Hematopoietic multipotent progenitor cell treated with erythropoietin and hydrocortisone succinate and interleukin-3 and kit ligand, for 8 days (in vitro differentiated cells): ENCODE data around the gene HAUS8.

Experiments used
- DNase-seq: peaks from one replicate; pipeline ENCODE4 v3.0.0-alpha.2; 2015

HAUS8 gene

DNA sequence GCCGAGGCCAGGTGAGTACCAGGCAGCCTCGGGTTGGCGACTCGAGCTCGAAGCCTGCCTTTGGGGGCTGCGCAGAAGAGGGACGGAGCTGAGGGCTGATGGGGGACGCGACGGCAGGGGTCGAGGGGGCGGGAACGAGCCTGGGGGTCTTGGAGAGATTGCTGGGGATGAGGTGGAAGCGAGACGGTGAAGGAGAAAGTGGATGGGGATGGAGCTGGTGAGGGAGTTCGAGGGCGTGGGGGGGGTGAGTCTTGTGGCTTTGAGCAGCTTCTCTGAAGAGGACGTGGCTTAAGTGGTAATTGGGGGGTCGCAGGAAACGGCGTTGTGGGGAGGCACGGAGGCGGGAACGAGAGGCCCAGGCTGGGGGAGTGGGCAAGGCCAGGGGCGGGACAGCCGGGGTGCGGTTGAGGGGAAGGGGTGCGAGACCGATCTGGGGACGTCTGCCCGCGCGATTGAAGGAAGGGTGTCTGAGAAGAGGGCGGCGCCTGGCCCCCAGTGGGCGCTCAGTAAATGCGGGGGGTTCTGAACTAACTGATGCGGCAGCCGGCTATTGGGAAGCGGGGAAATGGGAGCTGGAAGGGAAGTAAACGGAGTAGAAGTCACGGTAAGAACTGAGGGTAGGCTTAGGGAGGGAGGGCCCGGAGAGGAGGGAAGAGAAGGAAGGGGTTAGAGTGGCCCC, 751 bp upstream of the HAUS8 start:
- peak; percentile 29 for DNase-seq

DNA sequence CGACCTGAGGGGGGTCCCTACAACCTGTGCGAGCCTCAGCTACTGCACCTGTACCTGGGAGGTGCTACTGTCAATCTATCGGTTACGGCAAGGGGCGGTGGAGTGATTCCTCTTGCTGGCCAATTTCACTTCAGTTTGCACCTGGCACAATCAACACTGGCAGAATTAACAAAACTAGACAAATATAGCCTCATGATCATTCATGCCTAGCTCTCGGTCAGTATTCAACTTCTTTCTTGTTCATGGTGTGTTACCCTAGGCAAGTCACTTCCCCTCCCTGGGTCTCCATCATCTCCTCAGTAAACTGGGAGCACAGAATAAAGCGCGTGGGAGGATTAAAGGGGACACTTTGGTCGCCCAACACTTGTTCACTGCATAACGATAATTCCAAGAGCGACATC, 618 bp downstream of the HAUS8 start:
- no peak for DNase-seq

DNA sequence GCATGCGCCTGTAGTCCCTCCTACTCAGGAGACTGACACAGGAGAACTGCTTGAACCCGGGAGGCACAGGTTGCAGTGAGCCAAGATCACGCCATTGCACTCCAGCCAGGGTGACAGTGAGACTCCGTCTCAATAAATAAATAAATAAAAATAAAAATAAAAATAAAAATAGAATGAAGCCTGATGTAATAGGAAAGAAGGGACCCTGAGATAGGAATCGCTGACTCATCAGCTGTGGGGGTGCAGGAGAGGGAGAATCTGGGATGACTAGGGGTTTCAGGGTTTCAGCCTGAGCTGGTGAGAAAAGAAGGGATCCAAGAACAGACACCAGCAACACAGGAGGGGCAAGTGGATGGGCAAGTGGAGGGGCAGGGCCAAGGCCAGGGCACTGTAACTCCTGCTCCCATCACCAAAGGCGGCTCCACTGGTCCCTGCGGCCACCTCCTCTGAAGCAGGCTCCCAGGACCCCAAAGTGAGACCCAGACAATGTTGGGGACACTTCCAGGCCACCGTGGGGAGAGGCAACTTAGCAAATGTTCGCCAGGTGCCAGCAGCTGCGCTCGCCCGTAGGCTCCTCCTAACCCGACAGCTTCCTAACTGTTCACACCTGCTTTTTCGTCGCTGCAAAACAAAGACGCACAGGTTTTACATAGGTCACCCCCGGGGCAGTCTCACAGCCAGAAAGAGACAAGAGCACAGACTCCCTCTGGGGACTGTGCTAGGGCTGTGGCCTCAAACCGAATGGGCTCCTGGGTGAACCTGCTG, 1.2 kb downstream of the HAUS8 start:
- DNase-seq, result peak; percentile 54

DNA sequence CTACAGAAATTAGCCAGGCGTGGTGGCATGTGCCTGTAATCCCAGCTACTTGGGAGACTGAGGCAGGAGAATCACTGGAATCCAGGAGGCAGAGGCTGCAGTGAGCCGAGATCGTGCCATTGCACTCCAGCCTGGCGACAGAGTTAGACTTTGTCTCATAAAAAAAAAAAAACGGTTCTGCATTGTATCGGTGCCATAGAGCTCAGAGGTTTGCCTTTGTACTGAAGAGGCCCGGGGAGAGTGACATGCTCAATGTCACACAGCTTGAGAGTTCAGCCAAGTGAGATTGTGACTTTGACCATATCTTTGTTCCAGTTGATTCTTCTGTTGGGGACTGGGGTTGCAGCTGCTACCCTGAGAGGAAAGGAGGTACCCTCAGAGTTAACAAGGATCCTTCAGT, 4.3 kb downstream of the HAUS8 start:
- DNase-seq, result no peak

DNA sequence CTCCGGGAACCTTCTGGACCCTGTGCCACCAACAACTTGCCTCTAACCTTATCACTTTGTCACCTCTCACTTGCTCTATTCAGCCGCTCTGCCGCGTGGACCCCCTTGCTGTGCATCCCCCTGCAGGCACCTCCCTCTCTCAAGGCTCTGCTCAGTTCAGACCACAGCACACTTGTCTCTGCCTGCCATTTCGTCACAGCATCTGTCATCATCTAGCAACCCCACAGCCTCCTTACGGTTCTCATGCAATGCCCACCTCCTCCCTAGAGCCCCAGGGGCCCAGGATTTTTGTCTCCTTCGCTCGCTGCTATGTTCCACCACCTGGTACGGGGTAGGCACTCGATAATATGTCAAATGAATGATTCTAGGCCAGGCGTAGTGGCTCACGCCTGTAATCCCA, 4.8 kb downstream of the HAUS8 start:
- no peak for DNase-seq

DNA sequence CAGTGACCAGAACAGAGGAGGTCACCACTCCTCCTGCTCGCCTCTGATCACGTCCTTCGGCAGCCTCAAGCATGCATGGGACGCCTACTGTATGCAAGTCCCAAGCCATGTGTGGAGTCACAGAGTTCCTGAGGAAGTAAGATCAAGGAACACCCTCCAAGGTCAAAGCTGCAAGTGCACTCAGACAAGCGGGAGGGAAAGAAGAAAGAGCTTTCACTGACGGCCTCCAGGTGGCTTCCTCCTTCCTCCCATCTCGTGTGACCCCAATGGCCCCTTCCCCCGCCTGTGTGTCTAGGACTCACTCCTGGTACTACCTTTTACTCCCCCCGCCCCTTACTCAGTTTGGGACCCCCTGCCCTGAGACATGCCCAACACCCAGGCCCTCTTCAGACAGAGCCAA, 6.1 kb downstream of the HAUS8 start:
- no peak for DNase-seq

DNA sequence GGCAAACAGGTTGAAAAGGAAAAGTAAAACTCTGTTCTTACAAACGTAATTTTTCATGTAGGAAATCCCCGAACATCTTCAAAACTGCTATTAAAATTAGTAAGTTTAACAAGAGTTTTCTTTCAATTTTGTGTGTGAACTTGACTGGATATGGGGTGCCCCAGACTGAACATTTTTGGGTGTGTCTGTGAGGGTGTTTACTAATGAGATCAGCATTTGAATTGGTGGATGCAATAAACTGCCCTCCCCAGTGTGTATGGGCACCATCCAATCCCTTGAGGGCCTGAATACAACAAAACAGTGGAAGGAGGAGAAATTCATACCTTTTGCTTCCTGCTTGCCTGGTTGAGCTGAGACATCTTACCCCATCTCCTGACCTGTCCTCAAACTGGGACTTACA, 11.8 kb downstream of the HAUS8 start:
- no peak for DNase-seq

DNA sequence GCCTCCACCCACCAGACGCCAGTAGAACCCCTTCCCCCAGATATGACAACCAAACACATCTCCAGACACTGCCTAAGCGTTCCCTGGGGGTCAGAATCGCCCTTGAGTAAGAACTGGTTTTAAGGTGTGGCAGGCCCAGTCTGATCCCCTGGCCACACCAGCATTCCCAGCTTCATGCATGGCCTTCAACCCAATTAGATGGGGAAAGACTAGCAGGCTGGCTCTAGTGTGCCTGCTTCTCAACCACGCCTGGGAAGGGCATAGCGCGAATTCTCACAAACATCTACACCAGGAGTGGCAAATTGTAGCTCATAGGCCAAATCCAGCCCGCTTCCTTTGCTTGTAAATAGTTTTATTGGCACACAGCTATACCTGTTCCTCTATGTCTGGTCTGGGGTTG, 13.6 kb downstream of the HAUS8 start:
- no peak for DNase-seq

DNA sequence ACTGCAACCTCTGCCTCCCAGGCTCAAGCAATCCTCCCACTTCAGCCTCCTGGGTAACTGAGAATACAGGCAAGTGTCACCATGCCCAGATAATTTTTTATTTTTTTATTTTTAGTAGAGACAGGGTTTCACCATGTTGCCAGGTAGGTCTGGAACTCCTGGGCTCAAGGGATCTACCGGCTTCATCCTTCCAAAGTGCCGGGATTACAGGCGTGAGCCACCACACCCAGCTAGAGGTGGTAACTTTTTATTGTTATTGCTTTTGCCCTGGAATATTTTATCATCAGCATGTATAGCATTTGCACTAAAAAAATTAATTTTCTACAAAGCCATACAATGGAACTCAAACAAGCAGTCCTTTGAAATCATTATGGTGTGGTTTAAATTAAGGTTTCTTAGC, 14.0 kb downstream of the HAUS8 start:
- DNase-seq, result no peak

DNA sequence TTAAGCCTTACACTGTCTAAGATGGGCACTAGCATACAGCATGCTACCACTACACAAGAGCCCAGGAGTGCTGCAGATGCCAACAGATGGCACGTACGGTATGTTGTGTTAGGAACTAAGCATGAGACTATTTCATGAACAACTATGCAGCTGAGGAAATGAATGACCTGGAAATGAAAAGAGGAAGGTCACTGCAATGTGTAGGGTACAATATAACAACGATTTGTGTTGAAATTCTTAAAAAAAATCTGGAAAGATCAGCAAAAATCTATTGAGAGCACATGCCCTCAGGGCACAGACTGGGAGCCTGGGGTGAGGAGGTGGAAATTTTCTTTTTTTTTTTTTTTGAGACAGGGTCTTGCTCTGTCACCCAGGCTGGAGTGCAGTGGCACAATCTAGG, 14.4 kb downstream of the HAUS8 start:
- DNase-seq, result no peak

DNA sequence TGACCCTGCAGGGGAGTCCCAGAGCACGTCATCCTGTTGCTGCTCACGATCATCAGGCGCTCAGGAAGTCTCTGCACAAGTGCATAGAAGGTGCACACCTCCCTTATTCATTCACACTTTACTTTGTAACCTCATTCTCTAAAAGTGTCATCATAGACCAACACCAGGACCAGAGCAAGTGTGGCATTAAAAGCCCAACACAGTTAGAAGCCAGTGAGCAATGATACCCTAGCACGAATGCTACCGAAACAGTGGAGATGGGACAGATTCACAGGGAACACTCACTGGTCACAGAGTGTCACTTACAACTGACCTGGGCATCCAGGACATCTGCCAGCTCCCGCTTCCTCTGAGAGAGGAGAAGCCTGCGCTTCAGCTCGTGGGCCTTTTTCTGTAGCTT, 17.0 kb downstream of the HAUS8 start:
- DNase-seq, result no peak

DNA sequence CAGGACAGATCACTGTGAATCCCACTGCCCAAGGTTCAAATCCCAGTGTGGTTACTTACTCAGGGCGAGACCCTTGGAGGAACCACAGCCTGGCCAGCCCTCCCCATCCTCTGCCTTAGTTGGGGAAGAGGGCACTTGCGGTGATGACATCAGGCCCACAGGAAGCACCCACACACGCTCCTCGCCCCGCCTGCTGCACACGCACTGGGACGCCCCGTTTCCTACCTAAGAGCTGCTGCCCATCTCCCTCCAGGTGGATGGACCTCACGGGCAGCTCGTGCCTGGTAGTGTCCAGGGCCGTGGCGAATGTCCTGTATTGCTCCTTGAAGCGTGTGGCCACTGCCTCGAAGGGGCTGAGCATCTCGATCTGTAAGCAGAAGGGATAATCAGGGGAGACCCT, 19.6 kb downstream of the HAUS8 start:
- no peak for DNase-seq

DNA sequence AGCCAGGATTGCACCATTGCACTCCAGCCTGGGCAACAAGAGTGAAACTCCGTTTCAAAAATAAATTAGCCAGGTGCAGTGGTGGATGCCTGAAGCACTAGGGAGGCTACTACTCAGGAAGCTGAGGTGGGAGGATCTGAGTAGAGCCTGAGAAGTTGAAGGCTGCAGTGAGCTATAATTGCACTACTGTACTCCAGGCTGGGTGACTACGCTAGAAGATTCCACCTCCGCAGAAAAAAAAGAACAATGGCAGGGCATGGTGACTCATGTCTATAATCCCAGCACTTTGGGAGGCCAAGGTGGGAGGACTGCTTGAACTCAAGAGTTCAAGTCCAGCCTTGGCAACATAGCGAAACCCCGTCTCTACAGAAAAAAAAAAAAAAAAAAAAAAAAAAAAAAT, 20.5 kb downstream of the HAUS8 start:
- DNase-seq, result no peak

DNA sequence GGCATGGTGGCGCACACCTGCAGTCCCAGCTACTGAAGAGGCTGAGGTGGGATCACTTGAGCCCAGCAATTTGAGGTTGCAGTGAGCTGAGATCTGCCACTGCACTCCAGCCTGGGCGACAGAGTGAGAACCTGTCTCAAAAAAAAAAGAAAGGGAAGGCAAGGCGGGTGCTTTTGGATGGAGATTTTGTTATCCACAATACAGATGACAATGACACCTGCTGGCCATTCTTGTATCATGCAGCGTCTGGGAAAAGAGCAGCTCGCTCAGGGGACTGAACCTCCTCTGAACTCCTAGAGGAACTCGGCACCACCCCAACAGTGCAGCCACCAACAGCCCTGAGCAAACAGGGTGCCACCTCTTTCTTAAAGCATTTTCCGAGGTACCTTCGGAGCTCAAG, 22.8 kb downstream of the HAUS8 start:
- peak; percentile 47 for DNase-seq

DNA sequence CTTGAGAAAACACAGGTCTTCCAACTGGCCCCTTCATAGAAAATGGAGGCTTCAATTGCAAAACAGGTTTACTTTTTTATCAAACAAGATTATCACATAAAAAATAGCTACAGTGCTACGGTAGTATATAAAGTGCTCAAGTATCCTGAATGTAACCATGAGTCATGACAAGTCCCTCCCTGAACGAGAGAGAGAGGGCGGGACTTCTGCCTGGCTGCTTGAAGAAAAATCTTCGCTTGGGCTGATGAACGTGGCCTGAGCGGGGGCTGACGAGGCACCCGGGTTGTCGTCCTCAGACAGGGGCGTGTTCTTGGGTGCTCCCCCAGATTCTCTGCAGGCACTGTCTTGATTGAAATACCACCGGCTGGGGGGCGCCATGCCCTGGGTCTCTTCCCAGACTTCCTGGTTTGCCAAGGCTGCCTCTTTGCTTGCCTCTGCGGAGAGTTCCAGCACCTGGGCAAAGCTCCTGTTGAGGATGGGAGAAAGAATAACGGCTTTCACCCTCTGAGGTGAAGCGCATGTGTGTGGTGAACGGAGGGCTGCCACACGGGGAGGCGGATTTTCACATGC, 25.5 kb downstream of the HAUS8 start:
- no peak for DNase-seq

DNA sequence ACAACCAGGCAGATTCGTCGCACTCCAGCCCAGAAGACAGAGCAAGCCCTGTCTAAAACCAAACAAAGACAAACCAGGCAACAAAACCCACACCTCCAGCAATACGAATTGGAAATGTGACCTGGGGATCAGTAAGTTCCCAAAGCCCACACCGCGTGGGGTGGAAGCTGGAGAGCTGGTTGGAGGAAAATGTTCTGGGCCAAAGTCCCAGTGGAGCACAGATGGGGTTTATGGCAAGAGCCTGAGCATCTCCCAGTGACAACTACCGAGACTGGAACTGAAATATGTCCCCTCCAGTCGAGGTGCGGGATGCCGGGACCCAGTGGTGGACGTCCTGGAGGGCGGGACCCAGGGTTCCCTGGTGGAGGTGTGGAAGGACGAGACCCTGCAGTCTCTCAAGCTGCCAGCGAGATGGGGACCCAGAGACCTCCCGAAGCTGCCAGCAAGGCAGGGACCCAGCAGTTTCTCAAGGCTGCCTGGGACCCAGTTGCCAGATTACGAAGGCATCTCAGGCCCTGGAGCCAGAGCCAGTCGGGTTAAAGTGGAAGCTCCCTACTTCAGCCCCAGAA, 26.3 kb downstream of the HAUS8 start:
- no peak for DNase-seq

DNA sequence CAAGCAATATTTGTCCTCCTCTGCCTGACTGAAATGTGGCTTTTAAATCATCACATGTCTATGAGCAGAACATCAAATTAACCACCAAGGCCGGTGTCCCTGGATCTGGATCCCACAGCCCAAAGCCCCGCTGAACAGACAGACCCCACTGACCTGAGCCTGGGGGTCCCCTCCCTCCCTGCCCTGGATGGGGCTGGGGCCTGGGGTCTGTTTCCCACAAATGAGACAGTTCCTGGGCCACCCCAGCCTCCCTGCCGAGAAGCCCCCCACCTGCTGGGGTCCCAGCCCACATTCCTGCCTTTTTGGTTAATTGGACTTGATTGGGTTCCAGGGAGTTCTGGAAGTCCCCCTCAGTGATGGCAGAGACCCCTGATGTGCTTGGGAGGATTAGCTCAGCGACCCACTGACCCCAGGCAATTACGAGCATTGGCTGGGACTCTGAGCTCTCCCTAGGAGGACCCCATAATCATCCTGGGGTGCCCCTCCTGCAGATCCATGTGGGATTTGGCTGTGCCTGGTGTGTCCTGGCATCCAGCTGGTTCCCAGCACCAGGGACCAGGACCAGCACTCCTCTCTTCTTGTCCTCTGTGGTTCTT, 29.2 kb downstream of the HAUS8 start:
- DNase-seq, result no peak

DNA sequence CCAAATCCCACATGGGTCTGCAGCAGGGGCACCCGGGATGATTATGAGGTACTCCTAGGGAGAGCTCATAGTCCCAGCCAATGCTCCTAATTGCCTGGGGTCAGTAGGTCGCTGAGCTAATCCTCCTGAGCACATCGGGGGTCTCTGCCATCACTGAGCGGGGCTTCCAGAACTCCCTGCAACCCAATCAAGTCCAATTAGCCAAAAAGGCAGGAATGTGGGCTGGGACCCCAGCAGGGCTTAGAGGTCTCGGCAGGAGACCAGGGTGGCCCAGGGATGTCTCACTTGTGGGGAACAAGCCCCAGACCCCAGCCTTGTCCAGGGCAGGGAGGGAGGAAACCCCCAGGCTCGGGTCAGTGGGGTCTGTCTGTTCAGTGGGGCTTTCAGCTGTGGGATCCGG, 31.5 kb downstream of the HAUS8 start:
- DNase-seq, result no peak

DNA sequence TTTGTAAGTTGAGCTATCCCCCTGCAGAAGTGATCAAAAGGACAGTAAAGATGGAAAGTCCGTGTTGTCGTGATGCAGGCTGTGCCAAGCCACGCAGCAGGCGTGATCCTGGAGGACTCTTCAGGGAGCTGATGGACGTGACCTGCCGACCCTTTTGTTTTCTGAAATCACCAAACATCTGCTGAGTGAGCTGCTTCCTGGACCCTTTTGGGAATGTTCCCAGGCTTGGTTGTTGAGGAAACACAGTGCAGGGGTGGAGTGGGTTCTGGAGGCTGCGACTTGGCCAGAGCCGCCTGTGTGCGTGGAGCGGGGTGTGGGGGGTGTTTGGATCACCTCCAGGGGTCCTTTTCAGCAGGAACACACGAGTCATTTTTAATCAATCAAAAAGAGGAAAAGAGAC, 33.3 kb downstream of the HAUS8 start:
- DNase-seq, result no peak

DNA sequence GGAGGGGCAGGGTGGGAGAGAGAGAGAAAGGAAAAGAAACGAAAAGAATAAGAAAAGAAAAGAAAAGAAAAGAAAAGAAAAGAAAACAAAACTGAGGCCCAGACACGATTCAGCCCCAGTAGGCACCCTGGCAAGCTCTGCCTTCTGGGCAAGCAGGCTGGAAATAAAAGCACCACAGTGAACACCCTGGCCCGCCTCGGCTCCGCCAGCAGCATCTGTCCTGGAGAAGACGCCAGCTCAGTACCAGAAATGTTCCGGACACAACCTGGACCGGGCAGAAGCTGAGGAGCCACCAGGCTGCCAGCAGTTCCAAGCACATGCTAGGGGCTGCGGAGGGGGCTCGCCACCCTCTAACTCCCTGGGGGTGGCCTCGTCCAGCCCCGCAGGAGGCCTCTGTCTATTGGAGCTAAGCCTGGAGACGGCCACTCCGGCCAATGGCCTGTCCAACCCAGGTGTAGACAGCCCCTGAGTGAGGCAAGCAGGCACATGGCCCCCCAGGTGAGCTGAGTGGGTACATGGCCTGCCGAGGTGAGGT, 37.2 kb downstream of the HAUS8 start:
- no peak for DNase-seq

DNA sequence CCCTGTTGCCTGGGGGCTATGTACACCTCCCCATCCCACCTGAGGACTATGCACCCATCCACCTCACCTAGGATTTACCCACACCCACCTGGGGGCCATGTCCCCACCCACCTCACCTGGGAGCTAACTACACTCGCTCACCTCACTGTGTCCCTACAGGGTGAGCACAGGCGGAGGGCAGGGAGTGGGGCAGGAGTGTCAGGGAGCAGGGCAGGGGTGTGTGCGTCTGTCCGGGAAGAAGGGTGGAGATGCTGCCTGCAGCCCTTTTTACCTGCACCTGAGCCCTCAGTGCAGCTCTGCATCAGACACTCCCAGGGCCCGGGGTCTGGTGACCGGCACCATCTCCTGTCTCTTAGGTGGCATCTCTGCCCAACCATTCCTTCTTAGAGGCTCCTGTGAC, 38.1 kb downstream of the HAUS8 start:
- no peak for DNase-seq

DNA sequence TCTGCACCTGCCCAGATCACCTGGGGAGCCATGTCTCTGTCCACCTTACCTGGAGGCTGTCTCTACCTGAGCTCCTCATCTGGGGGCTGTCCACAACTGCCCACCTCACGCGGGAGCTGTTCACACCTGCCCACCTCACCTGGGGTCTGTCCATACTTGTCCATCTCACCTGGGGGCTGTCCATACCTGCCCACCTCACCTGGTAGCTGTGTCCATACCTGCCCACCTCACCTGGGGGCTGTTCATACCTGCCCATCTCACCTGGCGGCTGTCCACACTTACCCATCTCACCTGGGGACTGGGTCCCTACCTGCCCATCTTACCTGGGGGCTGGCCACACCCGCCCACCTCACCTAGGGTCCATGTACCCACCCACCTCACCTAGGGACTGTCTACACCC, 38.6 kb downstream of the HAUS8 start:
- DNase-seq, result no peak

DNA sequence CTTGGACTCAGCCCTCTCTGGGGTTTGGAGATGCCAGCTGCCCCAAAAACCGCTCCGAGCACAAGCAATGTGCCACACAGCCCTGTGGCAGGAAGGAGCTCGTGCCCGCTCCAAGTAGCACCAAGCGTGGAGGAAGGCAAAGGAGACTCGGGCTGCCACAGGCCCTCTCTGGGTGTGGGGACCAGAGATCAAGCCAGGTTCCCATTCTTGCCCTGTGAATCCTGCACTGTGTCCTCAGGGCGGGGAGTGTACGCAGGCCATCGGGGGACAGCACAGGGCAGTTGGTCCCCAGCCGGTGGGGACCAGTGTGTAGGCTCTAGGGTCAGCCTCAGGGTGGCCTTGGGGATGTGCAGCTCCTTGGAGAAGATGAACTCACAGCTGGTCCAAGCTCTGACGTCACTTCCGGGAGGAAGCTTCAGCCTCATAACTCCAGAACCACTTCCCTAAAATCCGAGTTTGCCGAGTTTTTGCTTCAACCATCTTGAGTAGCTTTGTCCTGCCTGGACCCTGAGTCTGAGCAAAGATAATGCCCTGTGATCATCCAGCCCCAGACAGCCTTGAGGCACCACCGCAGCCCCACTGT, 39.3 kb downstream of the HAUS8 start:
- peak; percentile 6 for DNase-seq
